Right ventricle myocardium superior (tissue), 1 donor: Measurements from ENCODE around the gene HOXD11. TPM values are rescaled to one million over a fixed set of nuclear protein-coding genes. Genes with fewer than 3 reads are reported as not detected.

ENCODE experiments used
- ATAC-seq: fragments of 200-7000 bp; cut with Tn5 transposase; one replicate; pipeline ENCODE4 v1.9.1; 2020; ENCODE audit warnings: mild to moderate bottlenecking; ENCODE audit not compliant: poor library complexity
- DNase-seq: peaks from one replicate; pipeline ENCODE4 v3.0.0-alpha.2; 2020
- intact Hi-C: fragments of 100-400 bp; cut with DNase I; formaldehyde crosslinking; loops from one replicate; pipeline ENCODE4 v1.11.2; 2022
- long read RNA-seq: library from polyadenylated mRNA; unstranded; transcript quantifications from one replicate; pipeline ENCODE4 v2.0.0, GENCODE V29; 2021
- total RNA-seq: library from RNA; stranded (reverse); fragmentation: NEBNext Ultra II Directional; extraction: Animal tissue kit (Norgen Biotek cat#: 25700); gene quantifications from one replicate; pipeline ENCODE4 v1.2.1, GENCODE V29; 2021
- donor health status: DM: no; HTN: yes; CAD: no; lungs with severe emphysema.

Gene HOXD11
- not detected for total RNA-seq
- long read RNA-seq, result 0 reads

DNA sequence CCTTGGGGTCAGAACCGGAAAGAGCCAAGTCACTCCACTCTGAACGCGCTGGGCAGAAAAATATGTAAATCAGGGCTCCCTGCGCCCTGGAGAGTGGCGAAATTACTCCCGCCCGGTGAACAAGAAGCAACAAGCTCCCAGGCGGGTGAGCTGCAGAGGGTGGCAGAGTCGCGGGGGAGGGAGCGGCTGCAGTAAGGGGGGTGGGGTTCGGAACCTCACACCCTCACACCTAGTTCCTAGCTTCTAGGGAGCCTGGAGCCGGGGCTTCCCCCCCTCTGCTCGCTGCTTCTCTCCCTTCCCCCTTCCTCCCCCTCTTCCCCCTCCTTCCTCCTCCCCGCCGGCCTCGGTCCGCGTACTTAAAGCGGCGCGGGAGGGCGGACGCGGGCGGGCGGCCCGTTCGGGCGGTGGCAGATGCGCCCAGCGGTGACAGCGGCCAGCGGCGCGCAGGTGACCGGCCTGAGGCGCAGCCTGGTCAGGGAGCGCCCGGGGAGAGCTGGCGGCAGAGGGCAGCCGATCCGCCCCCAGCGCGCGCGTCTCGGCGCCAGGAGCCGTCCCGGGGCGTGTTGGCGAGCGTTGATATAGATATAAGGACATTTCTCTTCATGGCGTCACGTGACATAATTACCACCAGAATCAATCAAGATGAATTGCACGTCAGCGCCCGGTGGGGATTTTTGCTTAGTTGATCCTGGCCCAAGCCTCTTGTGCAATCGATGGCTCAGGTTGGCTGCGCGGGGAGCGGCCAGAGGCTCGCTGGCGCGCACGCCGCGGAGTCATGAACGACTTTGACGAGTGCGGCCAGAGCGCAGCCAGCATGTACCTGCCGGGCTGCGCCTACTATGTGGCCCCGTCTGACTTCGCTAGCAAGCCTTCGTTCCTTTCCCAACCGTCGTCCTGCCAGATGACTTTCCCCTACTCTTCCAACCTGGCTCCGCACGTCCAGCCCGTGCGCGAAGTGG, at the start of gene HOXD11:
HOXD11 (plus strand) TSS at position 700 of the 959 bp plus-strand sequence; CDS start at position 776, 76 bp downstream.
- intact Hi-C loops, result no loop called here
- no peak for ATAC-seq
- no peak for DNase-seq

DNA sequence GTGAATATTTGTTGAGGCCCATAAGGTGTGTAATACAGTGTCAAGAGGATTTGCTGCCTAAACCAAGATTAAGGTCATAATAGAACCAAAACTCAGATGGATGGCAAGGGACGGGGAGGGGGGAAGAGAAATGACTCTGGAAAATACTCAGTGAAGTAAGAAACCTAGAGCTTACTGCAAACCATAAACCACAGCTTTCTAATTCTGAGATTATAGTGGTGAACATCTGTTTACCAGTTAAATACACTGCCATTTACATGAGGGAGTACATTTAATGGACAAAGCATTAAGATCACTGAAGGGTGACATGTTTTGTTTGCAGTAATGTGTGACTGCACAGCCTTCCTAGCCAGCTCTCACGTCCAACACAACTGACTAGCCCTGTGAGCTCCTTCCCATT, 43.1 kb upstream of the HOXD11 start:
- intact Hi-C loops, result no loop called here
- ATAC-seq (no peak), DNase-seq (no peak)

DNA sequence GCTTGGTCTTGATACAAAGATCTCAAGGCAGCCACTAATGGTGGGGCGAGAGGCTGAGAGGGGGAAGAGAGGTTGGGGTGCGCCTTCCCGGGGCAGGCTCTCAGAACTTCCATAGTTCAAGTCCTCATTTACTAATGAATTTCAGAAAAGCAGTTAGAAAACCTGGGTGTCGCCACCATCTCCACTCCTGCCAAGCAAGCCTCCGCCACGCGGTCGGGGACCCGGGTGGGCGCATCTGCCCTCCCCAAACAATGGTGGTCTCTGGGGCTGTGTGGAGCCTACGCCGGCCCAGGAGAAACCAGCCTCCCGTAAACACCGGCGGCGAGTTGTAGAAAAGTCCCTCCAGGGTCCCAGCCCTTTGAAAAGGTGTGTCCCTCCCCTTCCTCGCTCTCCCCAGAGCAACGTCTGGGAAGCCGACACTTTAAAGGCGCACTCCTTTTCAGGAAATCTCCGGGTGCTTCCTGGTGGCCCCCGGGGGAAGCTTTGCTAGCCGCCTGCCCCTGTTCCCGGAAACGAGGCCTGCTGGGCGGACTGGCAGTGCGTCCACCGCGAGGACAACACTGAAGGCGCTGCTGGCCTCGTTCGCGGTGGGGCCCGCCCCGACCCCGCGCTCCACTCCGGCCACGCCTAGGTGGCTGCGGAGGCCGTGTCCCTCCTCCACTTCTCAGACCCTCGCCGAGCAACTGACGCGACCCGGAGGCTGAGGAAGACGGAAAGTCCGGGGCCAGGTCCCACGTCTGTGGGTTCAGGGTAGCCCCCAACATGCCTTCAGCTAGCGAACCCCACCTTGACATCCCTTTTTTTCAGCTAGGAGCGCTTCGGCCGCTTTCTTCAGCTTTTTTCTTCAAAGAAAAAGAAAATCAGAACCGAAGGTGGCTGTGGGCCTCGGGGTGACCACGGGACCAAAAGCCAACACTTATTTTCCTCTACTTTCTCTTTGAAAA, 40.2 kb upstream of the HOXD11 start:
- intact Hi-C loops, result no loop called here
- ATAC-seq, result no peak

GRCh38 chr2:176067589-176068418, 39.3 kb upstream of the HOXD11 start:
- intact Hi-C loops, result no loop called here
- ATAC-seq, result peak; percentile 38

More for the DNA sequence above, 40.2 kb upstream of the HOXD11 start:
- DNase-seq, result no peak

DNA sequence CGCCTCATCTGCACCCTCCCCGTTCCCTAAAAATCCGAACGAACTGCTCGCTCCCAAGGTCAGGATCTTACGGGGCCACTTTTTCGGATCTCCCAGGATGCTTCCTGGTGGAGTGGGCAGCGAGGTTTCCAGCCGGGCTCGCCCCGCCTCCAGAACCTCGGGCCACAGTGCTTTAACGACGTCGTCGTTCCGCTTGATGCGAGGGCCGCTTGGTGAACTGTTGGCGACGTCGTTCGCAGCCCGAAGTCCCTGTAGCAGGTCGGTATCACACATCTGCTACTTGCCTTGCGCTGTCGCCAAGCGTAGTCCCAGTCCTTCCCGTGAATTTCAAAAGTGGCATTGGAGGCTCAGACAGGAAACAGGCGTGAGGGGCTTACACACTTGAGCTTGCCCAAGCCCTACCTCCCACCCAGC, 38.7 kb upstream of the HOXD11 start:
- DNase-seq, result no peak
- intact Hi-C loops, result no loop called here
- ATAC-seq, result no peak

More at GRCh38 chr2:176067589-176068418, 39.3 kb upstream of the HOXD11 start:
- no peak for DNase-seq

DNA sequence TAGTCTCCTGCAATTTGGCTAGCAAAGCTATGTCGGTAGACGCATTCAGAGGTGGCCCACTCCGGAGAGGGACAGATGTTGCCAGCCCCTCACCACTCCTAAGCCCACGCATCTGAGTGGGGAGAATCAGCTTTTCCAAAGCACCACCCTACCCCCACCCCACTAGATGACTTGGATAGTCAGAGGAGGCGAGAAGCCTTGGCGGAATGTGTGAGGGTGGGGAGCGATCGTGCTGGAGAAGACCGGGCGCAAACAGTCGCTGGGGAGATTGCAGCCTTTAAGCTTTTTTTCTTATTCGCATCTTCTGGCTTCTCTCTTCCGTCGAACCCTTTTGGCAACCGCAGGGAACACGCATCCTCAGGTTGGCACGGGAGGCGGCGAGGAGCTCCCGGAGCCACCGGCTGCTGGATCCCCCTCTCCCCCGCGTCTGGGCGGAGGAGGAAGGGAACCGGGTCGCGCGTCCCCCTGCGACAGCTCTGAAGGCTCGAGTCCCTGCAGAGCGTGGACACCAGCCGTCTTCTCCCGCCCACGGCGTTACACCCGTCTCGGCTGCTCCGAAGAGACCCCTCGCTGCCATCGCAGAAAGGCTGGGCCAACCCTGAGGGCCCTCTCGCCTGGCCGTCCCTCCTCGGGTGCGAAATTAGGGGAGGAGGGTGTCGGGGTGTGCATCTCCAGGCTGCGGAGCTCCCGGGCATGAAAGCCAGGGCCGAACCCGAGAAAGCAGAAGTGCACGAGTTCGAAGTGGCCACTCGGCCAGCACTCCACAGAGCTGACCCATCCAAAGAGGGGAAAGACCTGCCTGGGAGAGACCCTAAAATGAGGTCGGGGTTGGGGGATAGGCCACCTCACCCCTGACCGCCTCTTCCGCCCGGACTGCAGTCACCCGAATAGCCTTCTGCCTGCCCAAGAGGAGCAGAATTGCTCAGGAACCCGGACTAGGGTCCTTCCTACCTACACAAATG, 35.5 kb upstream of the HOXD11 start:
- ATAC-seq, result no peak
- intact Hi-C loops, result no loop called here
- no peak for DNase-seq

DNA sequence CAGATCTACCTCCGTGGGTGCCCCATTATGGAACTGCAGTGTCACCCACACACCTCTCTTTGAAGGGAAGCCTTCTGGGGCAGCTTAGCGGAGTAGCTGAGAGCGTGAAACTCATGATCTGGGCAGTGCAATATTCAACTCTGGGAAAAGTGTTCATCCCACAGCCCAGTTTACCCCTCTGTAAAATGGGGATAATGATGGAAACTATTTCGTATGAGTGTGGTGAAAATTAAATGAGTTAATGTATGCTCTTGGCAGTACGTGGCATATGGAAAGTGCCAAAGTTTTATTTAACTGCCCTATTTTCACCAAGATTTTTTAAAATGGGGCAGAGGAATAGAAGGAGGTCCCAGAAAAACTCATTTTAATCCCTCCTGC, 34.8 kb upstream of the HOXD11 start:
- ATAC-seq (no peak), DNase-seq (no peak)
- intact Hi-C loops, result no loop called here

GRCh38 chr2:176072951-176073904, 33.9 kb upstream of the HOXD11 start:
- ATAC-seq, result no peak
- intact Hi-C loops, result no loop called here
- no peak for DNase-seq

DNA sequence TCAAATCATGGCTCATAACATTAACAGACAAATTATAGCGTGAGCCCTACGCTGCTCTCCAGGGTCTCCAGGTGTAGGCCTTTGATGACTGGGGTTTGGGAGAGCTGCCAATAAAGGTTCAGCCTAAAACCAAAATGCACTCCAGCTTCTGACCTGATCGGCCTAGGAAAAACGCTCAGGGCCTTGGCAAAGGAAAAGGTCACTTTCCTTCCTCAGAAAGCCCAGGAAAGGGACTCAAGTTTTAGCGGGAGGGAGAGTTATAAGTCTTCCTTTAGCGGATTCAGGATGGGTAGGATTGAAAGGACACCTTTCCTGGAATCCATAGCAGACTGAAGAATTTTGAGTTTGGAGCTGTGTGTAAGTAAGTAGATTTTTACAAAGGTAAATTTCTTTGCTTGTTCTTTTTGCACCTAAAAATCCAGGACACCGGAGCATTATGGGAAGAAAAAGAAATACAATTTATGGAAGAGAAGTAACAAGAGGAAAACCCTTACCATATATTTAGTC, 32.1 kb upstream of the HOXD11 start:
- DNase-seq, result no peak
- intact Hi-C loops, result no loop called here

DNA sequence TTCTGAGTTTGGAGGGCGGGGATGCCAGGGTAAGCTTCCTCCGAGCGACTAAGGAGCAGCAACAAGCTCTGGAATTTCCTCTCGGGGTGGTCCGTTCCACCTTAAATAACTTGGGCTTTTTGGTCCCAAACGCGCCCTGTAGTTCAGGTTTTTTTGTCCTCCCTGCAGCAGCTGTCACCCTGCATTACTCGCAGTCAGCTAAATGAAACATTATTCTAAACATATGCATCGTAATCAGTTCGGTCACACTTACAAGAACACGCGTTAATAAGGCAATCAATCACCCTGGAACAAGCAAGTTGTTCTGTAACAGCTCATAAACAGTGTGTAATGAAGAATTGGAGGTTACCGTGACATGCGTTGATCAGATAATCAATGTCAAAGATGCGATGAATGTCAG, 31.6 kb upstream of the HOXD11 start:
- ATAC-seq, result no peak
- intact Hi-C loops, result no loop called here
- no peak for DNase-seq

More for the DNA sequence above, 32.1 kb upstream of the HOXD11 start:
- ATAC-seq, result no peak

- DNase-seq (no peak), ATAC-seq (no peak)
- intact Hi-C loops, result no loop called here
These were observed 31.0 kb upstream of the HOXD11 start for GRCh38 chr2:176076063-176076462.

DNA sequence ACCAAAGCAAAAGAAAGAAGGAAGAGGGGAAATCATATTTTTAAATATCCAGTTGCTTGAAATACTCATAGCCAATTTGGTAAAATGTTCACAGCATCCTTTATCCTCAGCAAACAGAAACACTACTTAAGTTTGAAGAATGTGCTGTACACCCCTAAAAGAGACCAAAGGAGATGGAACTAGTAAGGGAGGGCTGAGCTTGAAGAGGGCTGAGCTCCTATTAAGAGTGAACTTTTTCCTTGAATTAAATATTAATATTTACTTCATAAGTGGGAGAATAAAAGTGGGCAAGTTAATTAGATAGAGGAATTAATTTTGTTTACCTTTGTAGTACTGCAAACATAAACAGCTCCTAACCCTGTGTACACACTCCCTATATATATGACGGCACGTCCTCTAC, 30.3 kb upstream of the HOXD11 start:
- intact Hi-C loops, result no loop called here
- DNase-seq (no peak), ATAC-seq (no peak)

DNA sequence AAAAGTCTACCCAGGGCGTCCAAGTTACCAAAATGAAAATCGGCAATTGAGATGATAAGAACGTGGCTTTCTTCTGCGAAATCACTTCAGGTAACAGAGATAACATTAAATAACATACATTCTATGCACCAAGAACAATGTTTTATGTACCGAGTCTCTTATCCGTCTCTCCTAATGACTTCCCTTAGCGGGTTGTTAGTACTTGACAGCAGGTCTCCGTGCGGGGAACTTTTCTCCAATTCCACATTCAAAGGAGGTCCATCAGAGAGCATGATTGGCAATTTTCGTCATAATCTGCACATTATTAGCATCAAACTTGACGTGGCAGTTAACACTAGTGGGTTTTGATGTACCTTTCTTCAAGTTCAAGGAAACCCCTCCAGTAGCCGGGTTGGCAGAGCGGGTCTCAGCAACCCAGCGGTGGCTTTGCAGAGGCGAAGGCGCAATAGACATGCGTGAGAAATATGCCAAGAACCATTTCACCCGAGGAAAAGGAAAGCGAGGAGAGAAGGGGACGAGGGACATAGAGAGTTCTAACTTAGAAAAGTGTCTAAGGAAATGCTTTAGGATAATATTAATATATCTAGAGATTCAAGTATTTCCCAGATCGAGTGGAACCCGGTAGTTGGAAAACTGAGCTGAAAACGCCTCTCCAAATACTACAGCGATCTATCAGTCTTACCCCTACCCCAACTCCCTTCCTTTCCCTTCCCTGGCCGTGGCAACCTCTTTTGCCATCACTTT, 28.4 kb upstream of the HOXD11 start:
- intact Hi-C loops, result no loop called here
- ATAC-seq, result no peak

DNA sequence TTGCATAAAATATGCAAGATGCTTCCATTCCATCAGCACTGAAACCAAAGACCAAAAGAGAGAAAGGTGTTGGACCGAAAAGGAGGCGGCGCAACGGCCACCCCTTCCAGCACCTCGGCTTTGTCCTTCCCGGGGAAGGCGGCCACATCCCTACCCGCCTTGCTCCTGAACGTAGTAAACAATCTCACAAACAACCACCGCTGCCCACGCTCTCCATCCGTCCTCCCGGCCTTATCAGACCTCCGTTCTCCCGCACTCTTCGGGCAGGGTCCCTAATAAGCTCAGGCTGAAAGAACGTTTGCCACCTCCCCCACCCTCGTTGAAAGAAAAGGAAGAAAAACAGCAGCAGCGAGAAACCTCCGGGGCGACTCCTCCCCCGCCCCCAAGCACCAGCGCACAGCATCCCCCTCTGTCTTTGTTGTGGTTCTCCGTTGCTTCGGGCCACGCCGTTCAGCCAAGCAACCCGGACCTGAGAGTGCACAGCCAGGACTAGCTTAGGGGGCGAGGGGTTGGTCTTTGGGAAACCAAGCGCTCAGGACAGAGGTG, 27.7 kb upstream of the HOXD11 start:
- no peak for ATAC-seq

More for the DNA sequence above, 28.4 kb upstream of the HOXD11 start:
- no peak for DNase-seq

GRCh38 chr2:176079831-176080539, 27.1 kb upstream of the HOXD11 start:
- ATAC-seq (peak; percentile 58), DNase-seq (peak; percentile 50)
- intact Hi-C loops, result no loop called here

More for the DNA sequence above, 27.7 kb upstream of the HOXD11 start:
- intact Hi-C loops, result no loop called here
- DNase-seq, result no peak
